Peyer's patch (tissue), 4 donors: ENCODE results near the gene FGF22. TPM values are rescaled to one million over a fixed set of nuclear protein-coding genes. Genes with fewer than 3 reads are reported as not detected.

Experiments
- DNase-seq, 3 donors: peaks; one replicate each; pipeline ENCODE4 v3.0.0-alpha.2; 2017 to 2019
- H3K27ac ChIP-seq, 4 donors: fragments of 200-600 bp; sonication (generic); one replicate each; pipeline ENCODE4 v1.5.1; 2016 to 2019
- H3K27me3 ChIP-seq, 2 donors: fragments of 200-600 bp; sonication (generic); one replicate each; pipeline ENCODE4 v1.5.1; 2019
- H3K36me3 ChIP-seq, 3 donors: fragments of 200-600 bp; sonication (generic); one replicate each; pipeline ENCODE4 v1.5.1; 2016 to 2019
- H3K4me1 ChIP-seq, 4 donors: fragments of 200-600 bp; sonication (generic); one replicate each; pipeline ENCODE4 v1.5.1; 2016 to 2019
- H3K4me3 ChIP-seq, 4 donors: fragments of 200-600 bp; sonication (generic); 1 replicate in 3 of 4; 2 replicates in 1 of 4; pipeline ENCODE4 v1.5.1; 2016 to 2019; ENCODE audit warnings: mild to moderate bottlenecking in 1 of 4
- H3K9me3 ChIP-seq, 4 donors: fragments of 200-600 bp; sonication (generic); one replicate each; pipeline ENCODE4 v1.5.1; 2016 to 2019; ENCODE audit warnings: mild to moderate bottlenecking in 1 of 4
- POLR2A ChIP-seq, 2 donors: fragments of 450-650 bp; IDR thresholded peaks; one replicate each; pipeline ENCODE4 v1.5.1; 2017; ENCODE audit warnings: antibody characterized with exemption in 2 of 2, mild to moderate bottlenecking in 2 of 2, moderate library complexity in 2 of 2
- total RNA-seq, 4 donors: library from RNA; depleted of rRNA; stranded (reverse); fragments of >200 nt; gene quantifications; one replicate each; pipeline ENCODE4 v1.1.0, GENCODE V29; 2016
- TF ChIP-seq, protein P1 (sequence below), 6 experiments: fragments of 450-650 bp in 4 of 6; fragments of 200-600 bp in 2 of 6; sonication (generic) in 1 of 6; IDR thresholded peaks; one replicate each; pipeline ENCODE4 v1.5.1; 2017 to 2019; ENCODE audit warnings: antibody characterized with exemption in 6 of 6, mild to moderate bottlenecking in 3 of 6, moderate library complexity in 1 of 6

FGF22 gene
- total RNA-seq, 4 donors from 2014 or later, result not detected

DNA sequence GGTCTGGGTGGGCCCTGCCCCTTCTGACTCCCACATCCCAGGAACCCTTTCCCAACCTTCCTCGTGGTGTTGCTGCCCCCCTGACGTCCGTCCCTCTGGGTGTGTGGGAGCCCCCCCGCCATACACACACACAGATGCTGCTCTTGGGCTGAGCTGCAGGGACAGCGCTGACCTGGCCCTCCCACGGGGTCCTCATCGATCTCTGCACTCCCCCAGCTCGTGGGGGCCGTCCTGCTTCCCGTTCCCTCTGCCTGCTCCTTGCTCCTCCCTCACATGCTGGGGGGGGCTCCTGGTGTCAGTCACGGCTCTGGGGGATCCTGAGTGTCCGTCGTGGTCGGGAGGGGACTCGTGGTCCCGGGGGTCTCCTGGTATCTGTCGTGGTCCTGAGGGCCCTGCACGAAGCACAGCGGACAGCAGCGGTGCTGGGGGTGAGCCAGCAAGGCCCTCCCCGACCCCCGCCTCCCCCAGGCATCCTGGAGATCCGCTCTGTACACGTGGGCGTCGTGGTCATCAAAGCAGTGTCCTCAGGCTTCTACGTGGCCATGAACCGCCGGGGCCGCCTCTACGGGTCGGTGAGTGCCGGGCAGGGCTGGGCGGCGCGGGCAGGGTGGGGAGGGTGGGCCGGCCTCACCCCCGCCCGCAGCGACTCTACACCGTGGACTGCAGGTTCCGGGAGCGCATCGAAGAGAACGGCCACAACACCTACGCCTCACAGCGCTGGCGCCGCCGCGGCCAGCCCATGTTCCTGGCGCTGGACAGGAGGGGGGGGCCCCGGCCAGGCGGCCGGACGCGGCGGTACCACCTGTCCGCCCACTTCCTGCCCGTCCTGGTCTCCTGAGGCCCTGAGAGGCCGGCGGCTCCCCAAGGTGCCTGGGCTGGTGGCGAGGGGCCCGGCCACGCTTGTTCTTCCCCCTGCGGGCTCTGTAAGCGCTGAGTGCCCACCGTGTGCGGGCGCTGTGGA is 3.4 kb downstream of the FGF22 start:
- no peak for DNase-seq
- Histone ChIP-seq H3K9me3 (no peaks in the 10 kb centered on the region), H3K27ac (no peak overlapping the region), H3K4me3 (no peak overlapping the region), H3K4me1 (peaks cover 0 to 21% (median 5%) of the 10 kb centered on the region in 4 donors), H3K36me3 (peaks cover 0 to 31% (median 0%) of the 10 kb centered on the region in 3 donors), H3K27me3 (no peaks in the 10 kb centered on the region)
- TF ChIP-seq POLR2A (IDR thresholded peaks at IDR 0.05), result no peak
- TF ChIP-seq, protein P1, sequence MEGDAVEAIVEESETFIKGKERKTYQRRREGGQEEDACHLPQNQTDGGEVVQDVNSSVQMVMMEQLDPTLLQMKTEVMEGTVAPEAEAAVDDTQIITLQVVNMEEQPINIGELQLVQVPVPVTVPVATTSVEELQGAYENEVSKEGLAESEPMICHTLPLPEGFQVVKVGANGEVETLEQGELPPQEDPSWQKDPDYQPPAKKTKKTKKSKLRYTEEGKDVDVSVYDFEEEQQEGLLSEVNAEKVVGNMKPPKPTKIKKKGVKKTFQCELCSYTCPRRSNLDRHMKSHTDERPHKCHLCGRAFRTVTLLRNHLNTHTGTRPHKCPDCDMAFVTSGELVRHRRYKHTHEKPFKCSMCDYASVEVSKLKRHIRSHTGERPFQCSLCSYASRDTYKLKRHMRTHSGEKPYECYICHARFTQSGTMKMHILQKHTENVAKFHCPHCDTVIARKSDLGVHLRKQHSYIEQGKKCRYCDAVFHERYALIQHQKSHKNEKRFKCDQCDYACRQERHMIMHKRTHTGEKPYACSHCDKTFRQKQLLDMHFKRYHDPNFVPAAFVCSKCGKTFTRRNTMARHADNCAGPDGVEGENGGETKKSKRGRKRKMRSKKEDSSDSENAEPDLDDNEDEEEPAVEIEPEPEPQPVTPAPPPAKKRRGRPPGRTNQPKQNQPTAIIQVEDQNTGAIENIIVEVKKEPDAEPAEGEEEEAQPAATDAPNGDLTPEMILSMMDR (IDR thresholded peaks at IDR 0.05), result no peak

DNA sequence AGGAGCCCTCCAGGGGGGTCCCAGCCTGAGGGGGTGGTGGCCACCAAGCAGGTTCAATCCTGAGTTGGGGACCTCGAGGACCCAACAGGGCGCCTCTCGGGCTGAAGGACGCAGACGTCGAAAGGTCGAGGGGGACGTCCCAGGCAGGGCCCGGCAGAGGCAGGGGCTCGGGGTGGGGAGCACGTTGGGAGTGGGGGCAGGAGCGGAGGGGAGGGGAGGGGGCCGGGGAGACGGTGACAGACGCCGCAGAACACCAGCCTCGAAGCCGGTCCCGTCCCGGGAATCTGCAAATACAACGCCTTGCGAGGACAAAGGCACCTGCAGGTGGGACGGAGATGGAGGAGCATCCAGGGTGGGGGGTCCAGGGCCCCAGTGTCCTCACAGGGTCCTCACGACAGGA is 4.1 kb downstream of the FGF22 start:
- DNase-seq, result no peak
- no peak for TF ChIP-seq POLR2A (IDR thresholded peaks at IDR 0.05)
- TF ChIP-seq, protein P1 (IDR thresholded peaks at IDR 0.05), result no peak
- peaks cover 0 to 38% (median 0%) of the 10 kb centered on the region in 3 donors for H3K36me3 ChIP-seq

DNA sequence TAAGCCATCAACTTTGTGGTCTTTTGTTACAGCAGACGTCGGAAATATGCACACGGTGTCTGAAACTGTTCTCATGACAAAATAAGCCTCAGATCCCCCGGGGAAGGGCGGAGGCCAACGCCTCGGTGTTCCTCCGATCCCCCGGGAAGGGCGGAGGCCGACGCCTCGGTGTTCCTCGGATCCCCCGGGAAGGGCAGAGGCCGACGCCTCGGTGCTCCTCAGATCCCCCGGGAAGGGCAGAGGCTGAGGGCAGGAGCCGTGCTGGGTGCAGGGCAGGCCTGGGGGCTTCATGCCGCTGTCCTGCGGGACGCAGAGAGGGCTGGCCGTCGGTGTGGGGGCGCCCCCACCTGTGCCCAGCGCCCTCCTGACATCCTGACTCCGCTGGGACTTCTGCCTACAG is 4.7 kb downstream of the FGF22 start:
- no peak for TF ChIP-seq POLR2A (IDR thresholded peaks at IDR 0.05)
- TF ChIP-seq, protein P1 (IDR thresholded peaks at IDR 0.05), result no peak
- Histone ChIP-seq H3K36me3 (peaks cover 0 to 44% (median 0%) of the 10 kb centered on the region in 3 donors), H3K4me1 (peaks cover 0 to 11% (median under 1%) of the 10 kb centered on the region in 4 donors), H3K9me3 (no peaks in the 10 kb centered on the region), H3K27me3 (no peaks in the 10 kb centered on the region), H3K4me3 (no peak overlapping the region), H3K27ac (no peak overlapping the region)
- DNase-seq, result no peak

More for the DNA sequence above, 4.1 kb downstream of the FGF22 start:
- Histone ChIP-seq H3K27me3 (no peaks in the 10 kb centered on the region), H3K27ac (no peak overlapping the region), H3K4me1 (peaks cover 0 to 17% (median 4%) of the 10 kb centered on the region in 4 donors), H3K9me3 (no peaks in the 10 kb centered on the region), H3K4me3 (no peak overlapping the region)

DNA sequence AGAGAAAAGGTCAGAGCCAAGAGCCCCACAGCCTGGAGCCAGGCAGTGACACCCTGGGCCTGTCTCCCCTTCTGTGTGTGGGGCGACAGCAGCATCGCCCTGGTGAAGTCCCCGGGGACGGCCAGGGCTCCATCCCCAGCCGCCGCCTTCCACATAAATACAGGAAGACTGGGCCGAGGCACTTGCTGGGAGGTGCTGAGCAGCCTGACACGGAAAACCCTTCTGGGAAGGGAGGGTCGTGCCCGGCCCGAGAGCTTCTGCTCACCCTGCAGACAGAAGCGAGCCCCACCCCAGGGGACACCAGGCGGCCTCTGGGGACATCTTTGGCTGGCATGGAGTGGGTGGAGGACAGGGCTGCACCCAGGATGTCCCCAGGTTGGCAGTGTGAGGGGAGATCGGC is 5.1 kb downstream of the FGF22 start:
- TF ChIP-seq POLR2A (IDR thresholded peaks at IDR 0.05), result no peak
- TF ChIP-seq, protein P1 (IDR thresholded peaks at IDR 0.05), result no peak
- Histone ChIP-seq H3K27ac (no peak overlapping the region), H3K36me3 (peaks cover 0 to 48% (median 0%) of the 10 kb centered on the region in 3 donors), H3K27me3 (no peaks in the 10 kb centered on the region), H3K4me1 (peaks cover 0 to 7% (median 0%) of the 10 kb centered on the region in 4 donors), H3K4me3 (no peak overlapping the region), H3K9me3 (no peaks in the 10 kb centered on the region)
- DNase-seq, result no peak

DNA sequence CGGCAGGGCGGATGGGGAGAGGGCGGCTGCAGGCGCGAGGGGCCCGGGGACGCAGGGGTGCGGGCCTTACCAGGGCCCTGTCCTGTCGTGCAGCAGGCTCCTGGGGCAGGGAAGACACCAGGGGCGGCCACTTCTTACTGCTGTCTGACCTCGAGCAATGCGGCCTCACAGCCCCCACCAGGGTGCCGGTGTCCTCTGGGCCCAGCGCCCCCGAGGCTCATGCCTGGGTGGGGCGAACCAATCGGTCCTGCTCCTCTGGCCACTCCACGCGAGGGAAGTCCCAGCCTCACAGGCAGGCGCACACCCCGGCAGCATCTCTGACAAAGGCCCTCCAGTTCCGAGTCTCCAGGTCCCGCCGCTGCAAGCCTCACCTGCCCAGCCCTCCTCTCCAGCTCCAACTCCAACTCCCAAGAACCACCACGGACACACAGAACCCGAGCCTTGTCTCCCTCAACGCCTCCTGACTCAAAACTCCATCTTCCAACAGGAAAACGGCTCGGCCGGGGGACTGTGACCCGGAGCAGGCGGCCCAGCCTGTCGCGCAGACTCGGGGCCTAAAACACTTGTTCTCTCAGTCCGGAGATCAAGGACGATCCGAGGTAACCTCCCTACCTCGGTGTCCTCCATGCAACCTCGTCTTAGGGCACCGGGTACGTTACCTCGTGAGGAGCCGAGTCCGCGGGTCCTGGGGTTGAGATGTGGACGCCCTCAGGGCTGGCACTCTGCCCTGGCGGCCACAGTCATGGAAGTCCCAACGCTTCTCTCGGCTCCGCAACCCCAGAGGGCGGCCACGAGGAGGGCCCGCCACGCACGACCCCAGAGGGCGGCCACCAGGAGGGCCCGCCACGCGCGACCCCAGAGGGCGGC is 6.5 kb downstream of the FGF22 start:
- H3K27ac ChIP-seq, result no peak overlapping the region
- H3K36me3 ChIP-seq, result peaks cover 0 to 59% (median 0%) of the 10 kb centered on the region in 3 donors
- H3K4me1 ChIP-seq, result no peaks in the 10 kb centered on the region
- H3K4me3 ChIP-seq, result no peak overlapping the region
- H3K9me3 ChIP-seq, result no peaks in the 10 kb centered on the region
- no peaks in the 10 kb centered on the region for H3K27me3 ChIP-seq
- no peak for TF ChIP-seq POLR2A (IDR thresholded peaks at IDR 0.05)
- TF ChIP-seq, protein P1 (IDR thresholded peaks at IDR 0.05), result no peak
- DNase-seq, result no peak
